SK-N-SH treated with all-trans-retinoic acid at 6 μM for 48 hours (cell line): ENCODE results near the gene MRPS6.

Source experiments
- ARNTL ChIP-seq: fragments of 450-650 bp; formaldehyde crosslinking; IDR thresholded peaks from 2 replicates; pipeline ENCODE4 v1.5.0; 2020; ENCODE audit warnings: low read depth, mild to moderate bottlenecking, moderate library complexity, borderline replicate concordance
- BACH2 ChIP-seq: fragments of 250-450 bp; sonication (Bioruptor Pico); IDR thresholded peaks from 2 replicates; pipeline ENCODE4 v1.9.0; 2021; ENCODE audit warnings: mild to moderate bottlenecking, borderline replicate concordance
- GLIS3 ChIP-seq: fragments of 250-450 bp; sonication (Bioruptor Pico); IDR thresholded peaks from 2 replicates; pipeline ENCODE4 v1.5.0; 2020; ENCODE audit warnings: mild to moderate bottlenecking, moderate library complexity
- PATZ1 ChIP-seq: fragments of 250-450 bp; sonication (Bioruptor Pico); IDR thresholded peaks from 2 replicates; pipeline ENCODE4 v1.8.0; 2020; ENCODE audit warnings: mild to moderate bottlenecking, moderate library complexity, borderline replicate concordance
- PPARA ChIP-seq: fragments of 250-450 bp; sonication (Bioruptor Pico); IDR thresholded peaks from 2 replicates; pipeline ENCODE4 v1.5.0; 2020; ENCODE audit warnings: mild to moderate bottlenecking, borderline replicate concordance
- RARB ChIP-seq: fragments of 250-450 bp; sonication (Bioruptor Pico); IDR thresholded peaks from 2 replicates; pipeline ENCODE4 v1.8.0; 2021; ENCODE audit warnings: mild to moderate bottlenecking, moderate library complexity
- SNAI2 ChIP-seq: fragments of 250-450 bp; sonication (Bioruptor Pico); IDR thresholded peaks from 2 replicates; pipeline ENCODE4 v1.5.0; 2020; ENCODE audit warnings: mild to moderate bottlenecking, moderate library complexity
- TCF4 ChIP-seq: fragments of 250-450 bp; sonication (Bioruptor Pico); IDR thresholded peaks from 2 replicates; pipeline ENCODE4 v1.8.0; 2021; ENCODE audit warnings: mild to moderate bottlenecking, moderate library complexity, borderline replicate concordance
- ZC3H10 ChIP-seq: fragments of 250-450 bp; sonication (Bioruptor Pico); IDR thresholded peaks from 2 replicates; pipeline ENCODE4 v1.5.1; 2021; ENCODE audit warnings: mild to moderate bottlenecking, moderate library complexity
- ZFP3 ChIP-seq: fragments of 250-450 bp; sonication (Bioruptor Pico); IDR thresholded peaks from 2 replicates; pipeline ENCODE4 v1.5.0; 2020; ENCODE audit warnings: mild to moderate bottlenecking, moderate library complexity
- ZFP30 ChIP-seq: fragments of 450-650 bp; formaldehyde crosslinking; IDR thresholded peaks from 2 replicates; pipeline ENCODE4 v1.5.0; 2022; ENCODE audit warnings: mild to moderate bottlenecking, moderate library complexity

DNA sequence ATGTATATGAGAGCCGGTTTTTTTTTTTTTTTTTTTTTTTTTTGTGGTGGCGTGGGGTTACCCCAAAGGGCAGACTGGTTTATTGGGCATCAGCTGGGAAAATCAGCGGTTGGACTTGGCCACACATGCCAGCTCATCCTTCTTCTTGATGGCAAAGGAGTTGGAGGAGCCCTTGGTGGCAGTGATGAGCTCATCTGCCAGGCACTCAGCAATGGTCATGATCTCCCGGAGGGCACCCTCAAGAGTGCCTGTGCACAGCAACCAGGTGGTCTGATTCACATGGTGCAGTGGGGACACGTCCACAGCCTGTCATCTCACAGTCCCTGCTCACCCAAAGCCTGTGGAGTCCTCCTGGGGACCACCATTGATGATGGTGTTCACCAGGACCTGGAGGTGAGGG, 62.0 kb downstream of the MRPS6 start:
- TF ChIP-seq ZFP30 (CRISPR knock-in tag) (no peak), RARB (no peak), ZFP3 (no peak), ZC3H10 (CRISPR knock-in tag) (no peak), TCF4 (CRISPR knock-in tag) (no peak), ARNTL (no peak), PATZ1 (CRISPR knock-in tag) (no peak), GLIS3 (CRISPR knock-in tag) (no peak), BACH2 (CRISPR knock-in tag) (no peak), PPARA (CRISPR knock-in tag) (no peak), SNAI2 (CRISPR knock-in tag) (no peak)
